HG03521 (cell line): ENCODE results near the gene PTPRF.

ENCODE experiments used
- ATAC-seq: cut with Tn5 transposase; IDR thresholded peaks from one replicate; pipeline ENCODE4 v1.9.1; 2021; ENCODE audit warnings: mild to moderate bottlenecking, moderate library complexity; ENCODE audit not compliant: unreplicated experiment

Gene PTPRF

DNA sequence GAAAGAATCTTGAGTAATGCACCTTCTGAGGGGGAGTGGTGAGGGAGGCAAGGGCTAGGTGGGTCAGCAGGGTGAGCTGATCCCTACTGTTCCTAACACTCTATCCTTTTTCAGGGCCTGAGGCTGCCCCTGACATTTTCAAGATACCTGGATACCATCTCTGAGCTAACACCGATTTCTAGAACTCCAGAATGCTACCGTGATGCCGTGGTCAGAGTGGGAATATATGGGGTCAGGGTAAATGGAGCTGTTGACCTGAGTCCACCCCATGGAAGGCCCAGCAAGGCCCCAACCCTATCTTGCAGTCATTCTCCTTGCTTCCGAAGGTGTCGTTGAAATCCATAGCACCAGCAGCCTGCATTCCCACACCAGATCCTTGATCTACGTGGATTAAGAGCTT lies 18.0 kb upstream of the PTPRF start:
- no peak for ATAC-seq

DNA sequence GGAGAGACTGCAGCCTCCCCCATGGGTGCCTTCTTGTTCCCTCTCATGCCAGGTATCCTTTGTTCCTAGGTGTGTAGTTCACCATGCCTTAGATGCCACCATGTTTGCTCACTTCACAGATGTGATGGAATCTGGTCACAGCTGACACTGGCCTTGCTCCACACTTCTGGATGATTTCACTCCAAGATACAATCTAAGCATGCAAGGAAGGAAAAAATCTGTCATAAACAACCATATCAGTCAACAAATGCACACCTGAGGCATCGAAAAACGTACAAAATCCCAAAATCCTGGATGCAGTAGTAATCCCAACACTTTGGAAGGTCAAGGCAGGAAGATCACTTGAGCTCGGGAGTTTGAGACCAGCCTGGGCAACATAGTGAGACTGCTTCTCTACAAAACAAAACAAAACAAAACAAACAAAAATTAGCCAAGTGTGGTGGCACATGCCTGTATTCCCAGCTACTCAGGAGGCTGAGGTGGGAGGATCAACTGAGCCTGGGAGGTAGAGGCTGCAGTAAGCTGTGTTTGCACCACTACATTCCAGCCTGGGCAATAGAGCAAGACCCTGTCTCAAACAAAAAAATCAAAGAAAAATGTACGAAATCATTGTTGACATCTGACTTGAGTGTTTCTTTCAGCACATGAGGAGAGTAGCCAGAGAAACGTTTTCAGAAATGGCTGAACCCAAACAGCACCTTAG lies 17.1 kb upstream of the PTPRF start:
- ATAC-seq: no peak

DNA sequence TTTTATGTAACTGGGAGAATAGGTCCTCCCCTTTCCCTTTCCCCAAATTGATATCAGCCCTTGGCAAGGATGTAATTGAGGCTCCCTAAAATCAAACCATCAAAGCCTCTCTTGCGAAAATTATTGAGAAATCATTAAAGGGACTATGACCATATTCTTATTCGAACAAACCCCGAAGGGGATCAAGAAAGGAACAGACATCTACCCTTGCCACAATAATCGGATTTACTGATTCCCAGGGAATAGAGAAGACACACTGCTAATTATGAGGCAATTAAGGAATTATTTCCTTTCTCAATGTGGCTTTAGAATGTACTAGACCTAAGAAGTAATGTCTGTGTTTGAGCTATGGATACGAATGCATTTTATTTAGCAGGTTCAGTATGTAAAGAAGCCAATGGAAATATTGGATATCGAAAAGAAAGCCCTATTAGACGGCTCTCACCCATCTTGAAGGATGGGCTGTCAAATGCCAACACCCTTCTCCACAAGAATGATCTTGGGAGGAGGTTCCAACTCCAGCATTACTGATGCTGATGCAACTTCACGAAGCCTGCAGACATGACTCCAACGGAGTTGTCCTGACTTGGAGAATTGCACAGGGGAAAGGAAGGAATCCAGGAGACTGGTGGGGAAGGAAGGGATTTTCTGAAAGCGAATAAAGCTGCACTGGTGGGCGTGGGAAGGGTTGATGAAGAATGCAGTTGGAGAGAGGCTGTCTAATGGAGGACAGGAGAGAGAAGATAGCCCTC lies 11.6 kb upstream of the PTPRF start:
- no peak for ATAC-seq

DNA sequence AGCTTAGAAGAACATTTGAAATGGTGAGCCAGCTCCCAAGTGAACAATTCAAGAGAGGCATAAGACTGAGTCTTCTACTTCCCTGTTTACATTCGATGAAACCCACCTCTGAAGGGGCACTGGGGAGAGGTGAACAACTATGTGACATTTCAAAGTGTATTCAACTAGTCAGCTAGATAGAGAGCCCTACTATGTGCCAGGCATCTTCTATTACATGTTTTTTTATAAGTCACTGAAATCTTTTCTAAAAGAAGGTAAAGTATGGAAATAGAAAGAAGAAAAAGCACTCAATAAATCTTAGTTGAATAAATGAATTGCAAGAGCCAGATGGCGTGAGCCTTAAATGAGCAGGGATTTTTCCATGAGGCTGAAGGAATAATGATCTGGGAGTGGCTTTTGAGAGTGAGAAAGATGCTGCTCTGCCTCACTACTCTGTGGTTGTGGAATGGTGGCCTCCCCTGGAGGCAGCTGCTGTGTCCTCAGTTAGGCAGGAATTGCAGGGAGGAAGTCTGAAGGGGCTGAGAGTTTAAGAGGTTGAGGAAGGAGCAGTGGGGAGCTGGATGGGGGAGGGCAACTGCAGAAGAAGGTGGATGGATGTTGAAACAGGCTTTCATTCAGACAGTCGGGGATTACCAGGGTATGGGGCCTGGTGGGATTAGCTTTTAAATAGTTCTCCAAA lies 10.4 kb upstream of the PTPRF start:
- no peak for ATAC-seq

DNA sequence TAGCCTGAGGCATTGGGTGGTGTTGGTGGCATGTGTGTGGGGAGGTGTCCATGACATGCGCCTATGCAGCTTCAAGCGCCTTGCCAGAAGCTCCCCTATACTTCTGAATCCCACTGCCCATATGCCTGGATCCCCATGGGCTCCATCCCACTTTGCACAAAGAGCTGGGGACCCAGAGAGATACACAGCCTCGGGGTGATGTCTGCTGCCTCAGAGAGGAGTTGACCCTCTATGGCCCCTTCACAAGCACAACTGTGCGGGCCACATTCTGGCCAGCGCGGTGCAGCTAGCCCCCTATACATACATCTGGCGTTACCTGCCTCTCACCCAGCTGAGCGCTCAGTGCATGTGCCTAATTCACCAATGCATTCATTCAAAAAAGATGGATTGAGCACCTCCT lies 9.6 kb upstream of the PTPRF start:
- ATAC-seq: no peak

DNA sequence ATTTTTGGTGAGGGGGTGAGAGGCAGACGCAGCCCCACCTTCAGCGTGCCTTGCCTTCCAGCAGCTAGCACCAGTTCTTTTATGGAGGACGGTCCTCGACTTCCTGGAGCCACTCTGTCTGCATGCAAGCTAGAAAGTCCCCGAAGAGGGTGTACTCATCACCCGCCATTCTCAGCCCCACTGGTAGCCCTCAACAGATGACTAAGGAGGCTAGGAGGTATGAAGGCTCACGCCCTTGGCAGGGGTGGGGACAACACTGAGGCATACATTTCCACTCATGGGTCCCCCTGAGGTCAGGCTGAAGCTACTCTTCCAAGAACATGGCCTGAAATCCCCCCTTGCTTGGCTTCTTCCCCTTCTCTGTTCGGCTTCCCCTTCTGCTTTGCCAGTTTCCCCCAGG lies 8.9 kb upstream of the PTPRF start:
- ATAC-seq: no peak

DNA sequence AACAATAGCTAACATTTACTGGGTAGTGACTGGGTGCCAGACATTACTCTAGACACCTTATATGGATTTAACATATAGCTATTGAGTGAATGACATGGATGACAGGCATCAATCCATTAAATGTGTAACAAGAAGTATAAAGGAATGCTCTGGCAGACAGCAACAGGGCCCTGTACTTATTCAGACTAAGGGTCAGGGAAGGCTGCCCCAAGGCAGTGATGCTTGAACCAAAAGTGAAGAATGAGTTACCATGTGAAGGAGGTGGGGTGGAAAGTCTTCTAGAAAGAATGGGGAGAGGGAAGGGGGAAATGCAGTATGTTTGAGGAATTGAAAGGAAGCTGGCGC lies 8.3 kb upstream of the PTPRF start:
- ATAC-seq: no peak

DNA sequence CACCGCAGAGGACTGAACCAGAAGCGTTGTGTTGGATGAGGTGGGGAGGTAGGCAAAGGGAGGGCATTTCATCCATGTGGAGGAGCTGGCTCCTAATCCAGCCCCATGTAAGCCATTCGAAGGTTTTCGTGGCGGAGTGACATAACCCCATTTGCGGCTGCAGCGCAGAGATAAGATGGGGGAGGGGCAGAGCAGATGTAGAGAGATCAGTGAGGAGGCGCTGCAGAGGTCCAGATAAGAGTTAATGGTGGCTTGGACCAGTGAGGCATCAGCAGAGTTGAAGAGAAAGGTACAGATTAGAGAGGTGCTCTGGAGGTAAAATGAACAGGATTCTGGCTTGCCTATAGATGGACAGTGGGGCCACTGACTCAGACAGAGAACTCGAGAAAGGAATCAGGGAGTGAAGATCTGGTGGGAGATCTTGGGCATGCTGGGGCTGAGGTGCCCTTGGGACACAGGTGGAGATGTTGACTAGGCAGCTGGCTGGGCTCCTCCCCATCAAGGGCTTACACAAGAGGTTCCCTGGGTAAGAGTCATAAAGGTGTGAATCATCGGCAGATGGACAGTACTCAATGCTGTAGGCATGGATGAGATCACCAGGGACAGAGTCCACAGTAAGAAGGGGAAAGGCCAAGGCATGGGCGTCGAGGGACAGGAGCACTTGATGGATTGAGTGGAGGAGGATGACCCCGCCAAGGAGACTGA lies 7.8 kb upstream of the PTPRF start:
- no peak for ATAC-seq

DNA sequence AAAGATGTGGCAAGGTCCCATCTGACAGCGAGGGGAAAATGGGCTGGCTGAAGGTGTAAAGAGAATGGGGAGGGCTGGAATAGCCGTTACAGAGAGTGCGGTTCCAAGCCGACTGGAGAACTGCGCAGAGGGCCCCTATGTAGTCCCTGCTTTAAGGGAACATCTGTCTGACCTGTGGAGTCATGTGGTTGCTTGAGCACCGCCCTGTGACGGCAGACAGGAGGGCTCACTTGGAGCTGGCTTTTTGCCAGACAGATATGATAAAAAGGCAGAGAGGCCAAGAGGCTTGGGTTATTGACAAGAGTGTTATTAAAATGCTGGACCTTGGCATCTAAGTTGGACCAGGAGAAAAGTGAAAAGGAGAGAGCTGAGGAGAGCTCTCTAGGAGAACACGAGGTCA lies 5.9 kb upstream of the PTPRF start:
- no peak for ATAC-seq

DNA sequence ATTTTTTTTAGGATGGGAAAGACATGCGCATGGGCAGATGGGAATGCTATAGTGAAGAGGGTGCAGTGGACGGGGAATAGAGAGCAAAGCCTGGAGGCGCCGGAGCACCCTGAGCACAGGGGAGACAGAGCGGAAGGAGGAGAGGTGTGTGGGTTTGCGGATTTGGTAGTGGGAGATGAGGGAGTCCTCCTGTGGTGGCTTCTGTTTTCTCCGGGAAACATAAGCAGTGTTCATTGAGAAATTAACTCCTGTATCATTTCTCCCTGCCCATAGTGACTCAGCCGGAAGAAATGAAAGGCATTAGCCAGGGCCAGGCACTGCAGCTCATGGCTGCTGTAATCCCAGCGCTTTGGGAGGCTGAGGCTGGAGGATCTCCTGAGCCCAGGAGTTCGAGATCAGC lies 4.7 kb upstream of the PTPRF start:
- no peak for ATAC-seq

DNA sequence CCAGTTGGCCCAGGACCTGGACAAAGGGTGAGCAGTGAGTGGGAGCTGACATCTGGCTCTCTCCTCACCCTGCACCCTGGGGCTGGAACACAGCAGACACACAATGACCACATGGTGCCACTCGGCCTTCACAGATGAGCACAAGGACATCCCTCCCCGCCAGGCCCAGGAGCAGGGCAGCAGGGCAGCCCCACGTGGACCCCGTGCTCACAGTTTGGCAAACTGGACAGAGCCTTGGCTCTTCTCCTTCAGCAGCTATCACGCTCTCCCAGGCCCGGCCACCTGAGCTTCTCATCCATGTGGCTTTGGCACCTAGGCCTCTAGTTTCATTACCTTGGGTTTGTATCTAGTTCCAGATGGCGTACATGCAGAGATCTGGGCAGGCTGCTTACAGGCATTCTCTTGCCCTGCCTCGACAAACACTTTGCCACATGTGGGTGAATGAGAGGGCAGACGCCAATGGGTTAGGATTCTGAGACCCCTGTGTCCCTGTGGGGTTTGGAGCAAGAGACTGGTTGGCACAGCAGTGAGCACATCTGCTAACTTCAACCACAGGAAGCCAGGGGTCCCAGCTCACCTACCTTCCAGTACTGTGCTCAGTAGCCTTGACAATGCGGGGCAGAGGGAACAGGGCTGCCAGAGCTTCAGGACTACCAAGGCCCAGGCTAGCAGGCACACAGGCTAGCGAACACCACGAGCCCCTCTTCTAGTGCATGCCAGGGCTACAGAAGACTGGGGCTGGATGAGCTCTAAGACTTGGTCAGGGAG lies 3.4 kb upstream of the PTPRF start:
- ATAC-seq: no peak

DNA sequence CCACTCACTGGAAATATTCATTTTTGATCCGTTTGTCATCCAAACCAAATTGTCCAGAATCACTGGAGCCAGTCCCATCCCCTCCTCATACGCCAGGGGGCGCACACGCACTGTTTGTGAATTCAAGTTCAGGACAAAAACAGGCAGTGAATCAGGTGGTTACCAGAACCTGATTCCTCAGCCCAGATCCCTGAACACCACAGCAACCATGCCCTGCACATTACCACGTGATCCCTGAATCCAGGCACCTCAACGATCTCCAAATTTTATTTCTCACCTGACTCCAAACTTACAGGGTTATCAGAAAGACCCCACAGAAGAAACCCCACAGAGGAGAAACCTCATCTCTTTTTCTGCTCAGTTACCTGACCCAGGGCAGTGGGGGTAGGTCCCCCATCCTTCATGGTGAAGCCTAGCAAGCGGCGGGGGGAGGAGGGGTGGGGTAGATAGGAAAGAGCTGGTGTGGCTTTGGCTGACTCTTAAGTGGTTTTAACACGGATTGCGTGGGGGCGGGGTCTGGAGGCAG lies 1.4 kb upstream of the PTPRF start:
- no peak for ATAC-seq

DNA sequence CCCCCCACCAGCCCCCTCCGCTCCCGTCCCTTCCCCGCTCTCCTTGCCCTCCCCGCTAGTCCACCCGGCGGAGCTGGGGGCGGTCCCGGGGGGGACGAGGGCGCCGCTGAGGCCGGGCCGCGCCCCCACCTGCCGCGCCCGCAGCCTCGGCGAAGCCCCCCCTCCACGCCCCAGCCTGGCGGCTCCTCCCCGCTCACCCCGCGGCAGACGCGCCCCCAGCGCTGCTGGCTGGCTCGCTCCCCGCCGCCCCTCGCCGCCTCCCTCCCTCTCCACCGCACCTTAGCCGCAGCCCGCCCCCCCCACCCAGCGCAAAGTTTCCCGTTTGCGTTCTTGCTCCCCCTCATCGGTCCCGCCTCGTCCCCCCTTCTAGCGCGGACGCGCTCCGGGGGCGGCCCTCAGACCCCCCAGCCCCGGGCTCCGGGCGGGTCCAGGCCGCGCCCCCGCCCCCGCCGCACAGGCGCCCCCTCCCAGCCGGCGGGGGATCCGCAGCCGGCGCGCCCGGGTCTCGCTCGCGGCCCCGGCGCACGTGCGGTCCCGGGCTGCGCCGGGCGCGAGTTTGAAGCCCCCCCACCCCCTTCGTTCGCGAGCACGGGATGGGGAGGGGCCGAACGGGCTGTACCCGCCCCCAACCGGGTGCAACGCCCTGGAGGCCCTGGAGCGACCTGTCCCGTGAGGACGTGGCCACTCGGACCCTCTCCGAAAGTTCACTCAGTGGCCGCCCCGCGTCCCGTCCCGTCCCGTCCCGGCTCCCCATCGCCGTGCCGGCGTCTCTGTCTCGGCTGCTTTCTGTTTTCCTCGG lies 623 bp downstream of the PTPRF start:
- no peak for ATAC-seq

DNA sequence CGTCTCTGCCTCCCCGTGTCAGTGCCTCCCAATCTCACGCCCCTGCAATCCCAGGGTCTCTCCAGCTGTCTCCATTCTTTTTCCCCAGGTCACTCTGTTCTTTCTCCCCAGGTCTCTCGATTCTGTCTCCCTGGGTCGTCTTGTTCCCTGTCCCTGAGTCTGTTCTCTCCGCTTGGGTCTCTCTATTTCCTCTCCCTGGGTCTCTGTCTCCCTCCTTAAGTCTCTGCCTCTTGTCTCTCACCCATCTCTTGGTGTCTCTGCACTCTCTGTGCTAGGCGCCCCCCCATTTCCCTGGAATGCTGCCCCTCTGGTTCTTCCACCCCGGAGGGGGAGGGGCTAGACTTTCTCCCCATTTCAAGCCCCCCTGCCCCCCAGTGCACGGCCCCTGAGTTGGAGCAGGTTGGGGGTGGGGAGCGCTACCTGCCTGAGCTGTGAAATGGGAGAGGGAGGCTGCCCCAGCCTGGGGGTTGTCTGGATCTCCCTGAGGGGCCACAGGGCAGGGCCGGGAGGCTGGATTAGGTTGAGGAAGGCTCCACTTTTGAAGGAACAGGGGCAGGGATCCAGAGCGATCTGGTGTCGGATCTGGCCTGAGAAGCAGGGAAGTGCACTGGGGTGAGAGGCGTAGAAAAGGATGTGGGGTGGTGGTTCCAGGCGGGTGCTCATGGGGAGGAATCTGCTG lies 1.4 kb downstream of the PTPRF start:
- no peak for ATAC-seq

DNA sequence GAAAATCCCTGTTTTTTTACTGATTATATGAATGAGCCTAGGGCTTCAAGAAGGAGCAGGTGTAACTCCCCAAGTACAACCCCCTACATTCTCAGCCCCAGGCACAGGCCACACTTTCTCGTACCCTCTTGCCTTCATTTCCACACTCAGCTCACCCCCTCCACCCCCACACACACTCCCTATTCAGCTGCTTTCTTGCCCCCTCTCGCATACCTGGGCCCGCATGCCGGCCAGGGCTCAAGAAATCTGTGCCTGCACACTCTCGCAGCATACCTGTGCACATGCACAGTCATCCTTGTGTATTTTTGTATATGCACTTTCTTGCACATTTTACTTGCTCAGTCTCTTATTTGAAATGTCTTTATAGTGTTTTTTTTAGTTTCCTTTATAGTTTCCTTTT lies 2.0 kb downstream of the PTPRF start:
- no peak for ATAC-seq

DNA sequence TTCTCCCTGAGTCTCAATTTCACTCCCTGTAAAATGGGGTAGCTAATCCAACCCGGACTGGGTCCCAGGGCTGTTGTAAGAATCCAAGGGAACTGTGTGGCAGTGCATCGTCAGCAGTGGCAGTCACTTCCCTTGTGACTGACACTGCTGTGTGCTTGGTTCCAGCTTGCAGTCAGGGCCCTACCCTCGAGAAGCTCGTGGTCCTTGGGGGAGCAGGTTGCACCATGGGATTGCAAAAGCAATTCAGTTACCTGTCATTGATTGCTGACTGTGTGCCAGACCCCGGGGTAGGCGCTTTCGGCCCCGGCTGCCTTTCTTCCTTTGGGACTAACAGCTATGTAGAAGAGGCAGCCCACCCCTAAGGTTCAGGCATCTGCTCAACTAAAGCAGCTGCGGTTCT lies 2.9 kb downstream of the PTPRF start:
- no peak for ATAC-seq

DNA sequence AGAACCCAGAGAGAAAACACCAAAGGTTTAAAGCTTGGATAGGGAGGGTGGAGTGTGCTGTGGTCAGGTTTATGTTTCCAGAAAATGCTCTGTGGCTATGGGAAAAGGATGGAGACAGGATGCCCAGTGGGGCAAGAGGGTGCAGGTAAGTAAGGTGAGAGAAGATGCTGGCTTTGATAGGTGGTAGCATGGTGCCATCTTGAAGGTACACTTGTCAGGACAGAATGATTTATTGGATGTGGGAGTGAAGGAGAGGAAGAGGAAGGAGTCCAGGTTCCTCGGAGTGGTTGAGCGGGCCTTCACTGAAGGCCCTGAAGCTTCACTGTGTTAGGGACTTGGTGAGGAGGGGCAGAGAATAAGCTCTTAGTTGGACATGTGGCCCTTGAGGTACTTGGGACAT lies 3.6 kb downstream of the PTPRF start:
- ATAC-seq: no peak

DNA sequence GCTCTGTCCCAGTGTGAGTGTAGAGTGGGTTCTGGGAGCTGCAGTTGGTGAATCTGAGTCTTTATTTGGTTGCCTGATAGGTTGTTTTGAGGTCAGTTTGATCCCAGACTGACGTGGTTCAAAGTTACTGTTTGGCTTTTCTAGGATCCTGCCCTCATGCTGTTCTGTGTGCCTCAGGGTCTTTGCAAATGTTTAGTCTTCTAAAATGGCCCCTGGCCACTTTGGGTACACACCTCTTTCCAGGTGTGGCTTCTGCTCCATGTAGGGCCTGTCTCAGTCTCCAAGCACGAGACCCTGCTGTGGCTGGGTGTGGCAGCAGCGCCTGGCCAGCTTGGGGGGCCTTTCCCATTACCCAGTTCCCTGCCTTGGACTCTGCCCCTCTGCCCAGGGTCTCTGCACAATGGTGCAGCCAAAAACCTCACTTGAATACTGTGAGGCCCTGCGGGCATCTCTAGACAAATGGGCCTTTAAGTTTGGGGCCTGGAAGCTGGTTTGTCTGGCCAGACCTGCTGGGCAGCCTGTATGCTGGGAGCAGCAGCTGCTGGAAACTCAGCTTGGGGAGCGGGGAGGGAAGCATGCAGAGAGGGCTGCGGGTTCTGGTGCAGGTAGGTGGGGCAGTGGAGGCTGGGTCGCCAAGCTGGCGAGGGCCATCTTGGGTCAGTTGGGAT lies 5.6 kb downstream of the PTPRF start:
- ATAC-seq: no peak

DNA sequence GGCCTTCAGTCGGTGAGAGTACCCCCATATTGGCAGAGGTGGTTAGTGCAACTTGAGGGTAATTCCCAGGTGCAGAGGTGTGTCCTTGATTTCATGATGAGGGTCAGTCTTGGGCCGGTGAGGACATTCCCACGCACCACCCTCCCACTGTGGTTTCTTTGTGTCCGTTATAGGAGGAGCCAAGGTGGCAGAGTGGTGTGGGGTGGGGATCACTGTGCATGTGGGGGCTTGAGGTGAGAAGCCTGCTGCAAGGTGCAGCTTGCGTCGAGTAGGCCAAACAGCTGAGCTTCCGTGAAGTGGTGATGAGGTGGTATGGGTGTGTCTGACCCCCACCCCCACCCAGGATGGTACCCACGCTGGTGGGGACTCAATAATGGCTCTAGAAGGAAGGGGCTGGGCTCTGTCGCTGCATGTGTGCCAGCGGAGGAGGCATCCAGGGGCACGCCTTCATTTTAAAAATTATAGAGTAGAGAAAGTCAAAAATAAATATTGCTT lies 6.2 kb downstream of the PTPRF start:
- no peak for ATAC-seq
